Duodenal mucosa (tissue), 2 donors: Measurements from ENCODE around the gene ACO1.

Source experiments
- H3K27ac ChIP-seq: one replicate; pipeline ENCODE4 v1.7.0; 2013; ENCODE audit warnings: low read depth, low read length
- H3K27me3 ChIP-seq, 2 donors: one replicate each; pipeline ENCODE4 v1.7.0; 2013; ENCODE audit warnings: low read length in 2 of 2, control low read depth in 1 of 2; ENCODE audit not compliant: insufficient read depth in 2 of 2, control insufficient read depth in 1 of 2
- H3K36me3 ChIP-seq, 2 donors: one replicate each; pipeline ENCODE4 v1.7.0; 2013; ENCODE audit warnings: low read length in 2 of 2, control low read depth in 1 of 2; ENCODE audit not compliant: insufficient read depth in 2 of 2, control insufficient read depth in 1 of 2
- H3K4me1 ChIP-seq, 2 donors: one replicate each; pipeline ENCODE4 v1.7.0; 2013; ENCODE audit warnings: low read length in 2 of 2, control low read depth in 1 of 2; ENCODE audit not compliant: insufficient read depth in 2 of 2, control insufficient read depth in 1 of 2
- H3K4me3 ChIP-seq, 2 donors: one replicate each; pipeline ENCODE4 v1.7.0; 2013; ENCODE audit warnings: low read length in 2 of 2, low read depth in 1 of 2
- H3K9ac ChIP-seq, 2 donors: one replicate each; pipeline ENCODE4 v1.7.0; 2013; ENCODE audit warnings: low read length in 2 of 2, low read depth in 1 of 2
- H3K9me3 ChIP-seq, 2 donors: one replicate each; pipeline ENCODE4 v1.7.0; 2013; ENCODE audit warnings: low read length in 2 of 2, control low read depth in 1 of 2; ENCODE audit not compliant: control insufficient read depth in 1 of 2

Gene ACO1

DNA sequence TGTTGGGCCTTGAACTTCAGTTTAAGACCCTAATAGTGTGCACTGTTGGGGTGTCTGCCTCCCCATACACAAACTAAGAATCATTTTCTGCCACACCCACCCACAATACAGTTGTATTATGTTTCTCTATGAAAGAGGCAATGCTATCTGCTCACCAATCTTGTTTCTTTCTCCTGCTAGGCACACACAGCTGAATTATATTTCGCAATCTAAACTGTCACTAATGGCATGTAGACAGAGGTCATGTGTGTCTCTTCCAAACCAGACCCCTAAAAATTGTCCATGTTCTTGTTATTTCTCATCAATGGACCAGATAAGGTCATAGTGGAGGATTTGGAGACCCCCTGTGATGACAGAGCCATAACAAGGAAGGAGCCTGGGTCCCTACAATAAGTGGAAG lies 84.3 kb downstream of the ACO1 start:
- Histone ChIP-seq H3K27ac (no peak overlapping the region), H3K27me3 (no peaks in the 10 kb centered on the region), H3K9me3 (no peaks in the 10 kb centered on the region), H3K4me1 (no peaks in the 10 kb centered on the region), H3K9ac (no peak overlapping the region), H3K36me3 (peaks cover 12 to 46% of the 10 kb centered on the region in 2 donors), H3K4me3 (no peak overlapping the region)

- H3K27ac ChIP-seq: no peak overlapping the region
- no peaks in the 10 kb centered on the region for H3K9me3 ChIP-seq
- no peaks in the 10 kb centered on the region for H3K27me3 ChIP-seq
- H3K4me1 ChIP-seq: no peaks in the 10 kb centered on the region
- no peak overlapping the region for H3K4me3 ChIP-seq
- no peak overlapping the region for H3K9ac ChIP-seq
- H3K36me3 ChIP-seq: peaks cover 16 to 39% of the 10 kb centered on the region in 2 donors
Measured at GRCh38 chr9:32472344-32472743, 87.9 kb downstream of the ACO1 start.

DNA sequence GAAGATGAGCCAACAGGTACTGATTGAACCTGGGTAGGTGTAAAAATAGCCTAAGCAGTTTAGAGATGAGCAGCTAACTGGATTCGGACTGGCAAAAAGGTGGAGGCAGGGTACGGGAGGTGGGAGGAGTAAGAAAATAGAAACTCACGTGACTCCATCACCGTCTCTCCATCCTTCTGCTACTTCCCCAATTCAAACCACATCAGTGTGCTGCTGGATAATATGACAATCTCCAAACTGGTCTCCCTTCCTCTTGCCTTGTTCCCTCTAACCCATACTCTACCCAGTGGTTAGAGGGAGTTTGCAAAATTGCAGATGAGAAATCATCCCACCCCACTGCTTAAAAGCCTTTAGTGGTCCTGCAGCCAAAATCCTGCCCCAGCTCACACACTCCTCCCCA lies 98.9 kb downstream of the ACO1 start:
- H3K27me3 ChIP-seq: no peaks in the 10 kb centered on the region
- no peaks in the 10 kb centered on the region for H3K9me3 ChIP-seq
- H3K9ac ChIP-seq: no peak overlapping the region
- no peaks in the 10 kb centered on the region for H3K4me1 ChIP-seq
- peaks cover 42 to 71% of the 10 kb centered on the region in 2 donors for H3K36me3 ChIP-seq
- H3K4me3 ChIP-seq: no peak overlapping the region
- H3K27ac ChIP-seq: no peak overlapping the region

GRCh38 chr9:32486839-32487562 lies 102.6 kb downstream of the ACO1 start:
- Histone ChIP-seq H3K4me3 (no peak overlapping the region), H3K4me1 (no peaks in the 10 kb centered on the region), H3K36me3 (peaks cover 35 to 58% of the 10 kb centered on the region in 2 donors), H3K9ac (no peak overlapping the region), H3K9me3 (no peaks in the 10 kb centered on the region), H3K27ac (no peak overlapping the region), H3K27me3 (no peaks in the 10 kb centered on the region)

- Histone ChIP-seq H3K36me3 (peaks cover 30 to 53% of the 10 kb centered on the region in 2 donors), H3K27ac (no peak overlapping the region)
Measured at GRCh38 chr9:32487981-32488380, 103.5 kb downstream of the ACO1 start.

DNA sequence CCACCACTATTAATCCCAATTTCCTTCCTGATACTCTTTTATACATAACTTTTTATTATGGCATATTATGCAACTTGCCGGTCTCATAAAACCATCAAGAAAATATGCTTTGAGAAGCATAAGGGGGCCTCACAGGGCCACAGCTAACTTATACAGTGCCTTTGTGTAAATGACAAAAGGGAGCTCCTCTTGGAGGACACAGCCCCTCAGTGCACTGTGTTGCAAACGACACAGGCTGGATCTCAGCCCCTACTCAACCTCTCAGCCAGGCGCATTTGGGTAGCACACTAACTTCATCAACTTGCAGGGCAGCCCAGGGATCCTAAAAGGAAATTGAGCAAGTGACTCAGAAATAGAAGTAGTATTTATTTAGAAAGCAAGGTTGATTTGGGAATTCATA lies 106.2 kb downstream of the ACO1 start:
- Histone ChIP-seq H3K4me1 (no peaks in the 10 kb centered on the region), H3K27ac (no peak overlapping the region), H3K9me3 (no peaks in the 10 kb centered on the region), H3K36me3 (peaks cover 13 to 29% of the 10 kb centered on the region in 2 donors), H3K27me3 (no peaks in the 10 kb centered on the region), H3K9ac (no peak overlapping the region), H3K4me3 (no peak overlapping the region)

More at GRCh38 chr9:32487981-32488380, 103.5 kb downstream of the ACO1 start:
- Histone ChIP-seq H3K9me3 (no peaks in the 10 kb centered on the region), H3K4me1 (no peaks in the 10 kb centered on the region), H3K9ac (no peak overlapping the region), H3K4me3 (no peak overlapping the region), H3K27me3 (no peaks in the 10 kb centered on the region)

- Histone ChIP-seq H3K27me3 (no peaks in the 10 kb centered on the region), H3K4me1 (no peaks in the 10 kb centered on the region), H3K9me3 (no peaks in the 10 kb centered on the region), H3K27ac (no peak overlapping the region), H3K4me3 (no peak overlapping the region), H3K9ac (no peak overlapping the region), H3K36me3 (peaks cover 8 to 16% of the 10 kb centered on the region in 2 donors)
Measured at GRCh38 chr9:32497921-32498320, 113.5 kb downstream of the ACO1 start.

DNA sequence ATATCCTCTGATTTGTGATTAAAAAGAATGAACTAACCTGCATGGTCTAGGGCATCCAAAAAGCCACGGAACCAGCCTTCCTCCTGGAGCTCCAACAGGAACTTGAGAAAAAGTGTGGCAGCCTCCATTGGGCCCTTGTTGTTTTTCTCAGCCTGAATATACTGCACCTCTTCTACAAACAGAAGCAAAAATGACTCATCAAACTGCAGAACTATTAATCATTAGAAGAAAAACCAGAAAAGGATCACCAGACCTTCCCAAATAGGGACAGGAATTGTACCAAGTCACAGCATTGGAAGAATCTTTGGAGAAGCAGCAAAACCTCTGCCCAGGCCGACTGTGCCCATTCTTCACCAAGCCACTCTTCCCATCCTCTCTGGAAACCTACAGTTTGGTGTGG lies 116.3 kb downstream of the ACO1 start:
- H3K27ac ChIP-seq: no peak overlapping the region
- peaks cover 8 to 20% of the 10 kb centered on the region in 2 donors for H3K36me3 ChIP-seq
- H3K9me3 ChIP-seq: no peaks in the 10 kb centered on the region
- no peak overlapping the region for H3K9ac ChIP-seq
- no peak overlapping the region for H3K4me3 ChIP-seq
- H3K27me3 ChIP-seq: no peaks in the 10 kb centered on the region
- no peaks in the 10 kb centered on the region for H3K4me1 ChIP-seq

GRCh38 chr9:32501868-32502267 lies 117.4 kb downstream of the ACO1 start:
- H3K27me3 ChIP-seq: no peaks in the 10 kb centered on the region

GRCh38 chr9:32502464-32502863 lies 118.0 kb downstream of the ACO1 start:
- Histone ChIP-seq H3K9ac (no peak overlapping the region), H3K27ac (no peak overlapping the region), H3K4me3 (no peak overlapping the region), H3K36me3 (peaks cover 8 to 20% of the 10 kb centered on the region in 2 donors), H3K4me1 (no peaks in the 10 kb centered on the region), H3K27me3 (no peaks in the 10 kb centered on the region), H3K9me3 (no peaks in the 10 kb centered on the region)

More at GRCh38 chr9:32501868-32502267, 117.4 kb downstream of the ACO1 start:
- no peak overlapping the region for H3K27ac ChIP-seq
- no peak overlapping the region for H3K4me3 ChIP-seq
- peaks cover 8 to 20% of the 10 kb centered on the region in 2 donors for H3K36me3 ChIP-seq
- no peaks in the 10 kb centered on the region for H3K9me3 ChIP-seq
- no peak overlapping the region for H3K9ac ChIP-seq
- H3K4me1 ChIP-seq: no peaks in the 10 kb centered on the region
